Left lung (tissue), 10 donors: ENCODE measurements around the gene OCA2. TPM values are rescaled to one million over a fixed set of nuclear protein-coding genes. Genes with fewer than 3 reads are reported as not detected.

Source experiments
- ATAC-seq: fragments of 200-7000 bp; cut with Tn5 transposase; one replicate; pipeline ENCODE4 v1.9.1; 2020; ENCODE audit warnings: moderate library complexity
- DNase-seq, 4 donors: peaks; one replicate each; pipeline ENCODE4 v3.0.0-alpha.2; 2013 to 2020
- H3K27ac ChIP-seq, 2 donors: fragments of 200-600 bp; sonication (generic) in 1 of 2; one replicate each; pipeline versions ENCODE4 v1.5.0 to v1.8.0; 2020 to 2021
- H3K27me3 ChIP-seq, 2 donors: fragments of 200-600 bp; sonication (generic) in 1 of 2; one replicate each; pipeline versions ENCODE4 v1.5.0 to v1.8.0; 2020 to 2021
- H3K36me3 ChIP-seq, 2 donors: fragments of 200-600 bp; sonication (generic) in 1 of 2; one replicate each; pipeline versions ENCODE4 v1.5.0 to v1.8.0; 2020 to 2021
- H3K4me1 ChIP-seq, 2 donors: fragments of 200-600 bp; one replicate each; pipeline ENCODE4 v1.8.0; 2021
- H3K4me3 ChIP-seq, 2 donors: fragments of 200-600 bp; sonication (generic) in 1 of 2; one replicate each; pipeline versions ENCODE4 v1.5.0 to v1.8.0; 2020 to 2021; ENCODE audit warnings: mild to moderate bottlenecking in 1 of 2
- H3K9me3 ChIP-seq, 2 donors: fragments of 200-600 bp; sonication (generic) in 1 of 2; one replicate each; pipeline versions ENCODE4 v1.5.0 to v1.8.0; 2020 to 2021
- intact Hi-C, 2 donors: fragments of 100-400 bp; cut with DNase I; formaldehyde crosslinking; loops; one replicate each; pipeline versions ENCODE4 v1.11.2 to v1.14.2; 2022
- polyA plus RNA-seq, 6 donors: library from polyadenylated mRNA; unstranded; fragments of 120-200 nt; gene quantifications; one replicate each; pipeline ENCODE4 v1.2.1, GENCODE V29; 2013; ENCODE audit not compliant: insufficient read length in 6 of 6
- total RNA-seq, 2 donors: library from RNA; stranded (reverse); fragmentation: NEBNext Ultra II Directional; extraction: Animal tissue kit (Norgen Biotek cat#: 25700); gene quantifications; one replicate each; pipeline ENCODE4 v1.2.1, GENCODE V29; 2021
- TF ChIP-seq, protein P1 (sequence below), 2 donors: fragments of 200-600 bp; sonication (generic) in 1 of 2; IDR thresholded peaks; one replicate each; pipeline versions ENCODE4 v1.5.0 to v1.8.0; 2021; ENCODE audit warnings: antibody characterized with exemption in 2 of 2
- donor health status: DM: no; HTN: yes; CAD: no.
- donor health status: DM: no; HTN: no; CAD: no.

OCA2 gene
- total and polyA plus RNA-seq, 8 donors: 0.81 to 21.7 (median 13.2) TPM

DNA sequence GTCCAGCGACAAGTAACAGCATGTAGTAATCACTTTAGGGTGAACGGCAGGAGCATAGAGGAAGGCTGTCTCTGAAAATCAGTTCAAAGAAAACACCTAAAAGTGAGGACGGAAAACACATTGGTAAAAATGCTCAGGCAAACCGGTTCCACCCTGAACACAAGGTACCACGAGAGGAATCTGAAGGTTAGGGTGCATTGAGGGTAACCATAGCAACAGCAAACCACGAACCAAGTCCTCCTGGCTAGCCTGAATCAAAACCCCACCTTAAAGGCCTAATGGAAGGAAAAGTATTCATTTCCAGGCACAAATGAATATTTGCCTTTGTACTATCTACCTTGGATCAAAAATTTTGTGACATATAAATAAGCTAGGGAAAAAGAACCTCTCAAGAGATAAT lies 315.0 kb downstream of the OCA2 start:
- H3K9me3 ChIP-seq: no peaks in the 10 kb centered on the region
- no peak overlapping the region for H3K27ac ChIP-seq
- no peak for DNase-seq
- ATAC-seq: no peak
- TF ChIP-seq, protein P1, sequence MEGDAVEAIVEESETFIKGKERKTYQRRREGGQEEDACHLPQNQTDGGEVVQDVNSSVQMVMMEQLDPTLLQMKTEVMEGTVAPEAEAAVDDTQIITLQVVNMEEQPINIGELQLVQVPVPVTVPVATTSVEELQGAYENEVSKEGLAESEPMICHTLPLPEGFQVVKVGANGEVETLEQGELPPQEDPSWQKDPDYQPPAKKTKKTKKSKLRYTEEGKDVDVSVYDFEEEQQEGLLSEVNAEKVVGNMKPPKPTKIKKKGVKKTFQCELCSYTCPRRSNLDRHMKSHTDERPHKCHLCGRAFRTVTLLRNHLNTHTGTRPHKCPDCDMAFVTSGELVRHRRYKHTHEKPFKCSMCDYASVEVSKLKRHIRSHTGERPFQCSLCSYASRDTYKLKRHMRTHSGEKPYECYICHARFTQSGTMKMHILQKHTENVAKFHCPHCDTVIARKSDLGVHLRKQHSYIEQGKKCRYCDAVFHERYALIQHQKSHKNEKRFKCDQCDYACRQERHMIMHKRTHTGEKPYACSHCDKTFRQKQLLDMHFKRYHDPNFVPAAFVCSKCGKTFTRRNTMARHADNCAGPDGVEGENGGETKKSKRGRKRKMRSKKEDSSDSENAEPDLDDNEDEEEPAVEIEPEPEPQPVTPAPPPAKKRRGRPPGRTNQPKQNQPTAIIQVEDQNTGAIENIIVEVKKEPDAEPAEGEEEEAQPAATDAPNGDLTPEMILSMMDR (IDR thresholded peaks at IDR 0.05): no peak
- no peaks in the 10 kb centered on the region for H3K36me3 ChIP-seq
- no peaks in the 10 kb centered on the region for H3K4me1 ChIP-seq
- no peaks in the 10 kb centered on the region for H3K27me3 ChIP-seq
- intact Hi-C loops: no loop called here
- H3K4me3 ChIP-seq: no peak overlapping the region

DNA sequence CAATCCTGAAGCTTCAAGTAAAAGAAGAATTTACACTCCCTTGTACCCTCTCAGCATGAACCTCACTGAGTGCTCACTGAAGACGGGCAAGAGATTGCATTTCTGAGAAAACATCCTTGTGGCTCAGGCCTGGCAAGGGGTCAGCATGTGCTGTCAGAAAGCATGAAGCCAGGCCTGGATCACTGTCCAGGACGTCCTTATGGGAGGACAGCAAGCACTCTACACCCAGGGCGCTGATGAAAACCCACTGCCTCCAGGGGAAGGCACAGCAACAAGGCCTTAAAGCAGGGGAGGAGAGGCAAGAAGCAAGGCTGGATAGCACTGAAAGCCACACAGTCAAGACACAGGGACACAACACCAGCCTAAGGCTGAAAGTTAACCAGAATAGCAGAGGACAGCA lies 315.4 kb downstream of the OCA2 start:
- H3K36me3 ChIP-seq: no peaks in the 10 kb centered on the region
- H3K27ac ChIP-seq: no peak overlapping the region
- intact Hi-C loops: no loop called here
- H3K9me3 ChIP-seq: no peaks in the 10 kb centered on the region
- TF ChIP-seq, protein P1 (IDR thresholded peaks at IDR 0.05): no peak
- H3K4me3 ChIP-seq: no peak overlapping the region
- no peaks in the 10 kb centered on the region for H3K4me1 ChIP-seq
- no peak for ATAC-seq
- no peaks in the 10 kb centered on the region for H3K27me3 ChIP-seq
- no peak for DNase-seq

DNA sequence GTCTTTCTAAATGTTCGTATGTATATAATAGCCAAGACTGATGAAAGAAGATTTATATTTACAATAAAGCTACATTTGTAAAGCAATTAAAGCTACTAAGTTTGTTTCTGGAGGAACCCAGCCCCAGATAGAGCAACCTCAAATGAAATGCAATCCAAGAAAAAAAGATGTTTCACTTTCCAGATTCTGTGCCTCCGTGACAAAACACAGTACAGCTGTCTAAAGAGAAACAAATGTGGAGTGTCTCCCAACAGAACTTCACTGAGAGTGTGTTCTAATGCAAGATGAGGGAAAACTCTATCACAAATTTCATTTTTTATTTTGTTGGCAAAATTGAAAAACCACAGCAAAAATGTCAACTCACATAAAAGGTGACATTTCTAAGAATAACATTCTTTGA lies 317.0 kb downstream of the OCA2 start:
- no peak overlapping the region for H3K4me3 ChIP-seq
- no peaks in the 10 kb centered on the region for H3K4me1 ChIP-seq
- TF ChIP-seq, protein P1 (IDR thresholded peaks at IDR 0.05): no peak
- intact Hi-C loops: no loop called here
- no peak for ATAC-seq
- H3K27ac ChIP-seq: no peak overlapping the region
- DNase-seq: peak in 2 of 4 donors; percentile 62 to 80
- H3K27me3 ChIP-seq: no peaks in the 10 kb centered on the region
- no peaks in the 10 kb centered on the region for H3K9me3 ChIP-seq
- no peaks in the 10 kb centered on the region for H3K36me3 ChIP-seq

DNA sequence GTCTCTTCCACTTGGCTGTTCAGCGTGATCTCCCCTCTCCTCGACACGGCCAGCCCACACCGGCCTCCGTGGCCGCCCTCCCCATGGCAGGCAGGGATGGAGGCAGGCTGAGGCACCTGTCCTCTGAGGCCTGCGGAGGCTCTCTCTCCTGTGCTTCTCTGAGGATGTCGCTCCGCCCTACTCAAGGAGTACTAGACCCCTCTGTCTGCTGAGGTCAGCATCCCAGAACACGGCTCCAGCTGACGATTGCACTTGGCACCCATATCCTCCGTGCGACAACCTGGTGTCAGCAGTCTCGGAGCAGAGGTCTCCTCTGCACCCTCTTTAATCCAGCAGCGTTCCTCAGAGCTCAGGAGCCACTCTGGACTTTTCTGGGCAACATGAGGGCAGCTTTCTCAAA lies 322.6 kb downstream of the OCA2 start:
- intact Hi-C loops: no loop called here
- DNase-seq: no peak
- H3K9me3 ChIP-seq: peaks cover 0 to 18% of the 10 kb centered on the region in 2 donors
- H3K36me3 ChIP-seq: no peaks in the 10 kb centered on the region
- no peaks in the 10 kb centered on the region for H3K27me3 ChIP-seq
- no peaks in the 10 kb centered on the region for H3K4me1 ChIP-seq
- no peak for ATAC-seq
- TF ChIP-seq, protein P1 (IDR thresholded peaks at IDR 0.05): no peak
- H3K27ac ChIP-seq: no peak overlapping the region
- no peak overlapping the region for H3K4me3 ChIP-seq

- peaks cover 0 to 35% of the 10 kb centered on the region in 2 donors for H3K9me3 ChIP-seq
- ATAC-seq (no peak), DNase-seq (no peak)
- TF ChIP-seq, protein P1 (IDR thresholded peaks at IDR 0.05): no peak
- no peaks in the 10 kb centered on the region for H3K27me3 ChIP-seq
- no peaks in the 10 kb centered on the region for H3K36me3 ChIP-seq
- H3K4me1 ChIP-seq: no peaks in the 10 kb centered on the region
- no peak overlapping the region for H3K27ac ChIP-seq
- no peak overlapping the region for H3K4me3 ChIP-seq
- intact Hi-C loops: no loop called here
Measured at GRCh38 chr15:27774638-27775037, 324.5 kb downstream of the OCA2 start.
